H7 (cell line): ENCODE data around the gene POU4F3. TPM values are rescaled to one million over a fixed set of nuclear protein-coding genes. Genes with fewer than 3 reads are reported as not detected.

ENCODE experiments used
- total RNA-seq: library from RNA; depleted of rRNA; stranded (reverse); fragments of >200 nt; shearing (Covaris generic); gene quantifications from 2 replicates; pipeline ENCODE4 v1.2.3, GENCODE V29; 2014; rRNA removed

Gene POU4F3
- total RNA-seq, 1 experiment from 2014 or later = 0.28 TPM

Other genes with a start within 250 kb of the POU4F3 start
- 0.44 and 0.59 TPM in 2 replicates for gene PLAC8L1, start 233.3 kb upstream of the POU4F3 start, total RNA-seq
- gene LARS1, start 156.2 kb upstream of the POU4F3 start, total RNA-seq = 186 and 218 TPM in 2 replicates
- 22.7 and 30.0 TPM in 2 replicates for gene RBM27, start 135.2 kb upstream of the POU4F3 start, total RNA-seq
- 97.1 and 120 TPM in 2 replicates for gene TCERG1, start 108.5 kb downstream of the POU4F3 start, total RNA-seq
- gene GPR151, start 177.4 kb downstream of the POU4F3 start, total RNA-seq = 0.07 TPM in 1 of 2 replicates, not detected in the other